ENCODE data around the gene TRIO. TPM values are rescaled to one million over a fixed set of nuclear protein-coding genes. Genes with fewer than 3 reads are reported as not detected.

TRIO gene
- total RNA-seq, 2 experiments from 2014 or later, result 4.1 to 6.5 TPM

DNA sequence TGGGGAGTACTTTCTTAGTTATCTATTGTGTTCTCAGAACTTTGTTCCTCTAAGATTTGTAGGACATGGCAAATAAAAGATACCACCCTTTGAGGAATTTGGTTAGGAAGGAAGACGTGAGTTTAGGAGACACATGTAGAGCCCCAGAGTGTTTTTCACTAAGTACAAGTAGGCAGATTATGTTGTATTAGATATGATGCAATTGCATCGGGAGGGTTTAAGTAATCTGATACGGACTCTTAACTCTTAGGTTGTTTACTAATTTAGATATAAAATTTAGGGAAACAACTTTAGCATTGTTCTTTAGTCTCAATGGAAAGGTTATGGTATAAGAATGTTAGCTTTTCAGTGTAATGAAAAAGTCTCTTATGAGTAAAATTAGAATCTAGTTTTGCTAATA is 84.4 kb downstream of the TRIO start:
- Mint-ChIP-seq H3K4me3 (no peak overlapping the region), H3K27ac (no peak overlapping the region), H3K9me3 (no peaks in the 10 kb centered on the region), H3K36me3 (ENCODE audit: low read depth) (no peaks in the 10 kb centered on the region), H3K4me1 (ENCODE audit: low read depth) (peaks cover 10% of the 10 kb centered on the region), H3K27me3 (no peaks in the 10 kb centered on the region)
- intact Hi-C loops (cut with DNase I, micrococcal nuclease), result no loop called here
- H3K27ac ChIP-seq (ENCODE audit: low read depth in 1 of 2, low read length in 2 of 2), result no peak overlapping the region
- POLR2A ChIA-PET, result no interaction called here
- H3K27me3 ChIP-seq (ENCODE audit: control insufficient read depth in 1 of 2, insufficient read depth in 2 of 2, low read length in 2 of 2), result peaks cover 0 to 4% of the 10 kb centered on the region in 2 experiments
- no peak for DNase-seq
- no peaks in the 10 kb centered on the region for H3K36me3 ChIP-seq (ENCODE audit: insufficient read depth, low read length)
- H3K4me3 ChIP-seq (ENCODE audit: low read length), result no peak overlapping the region
- H3K4me1 ChIP-seq (ENCODE audit: insufficient read depth, low read length), result no peaks in the 10 kb centered on the region
- CTCF ChIA-PET, result no interaction called here
- TF ChIP-seq, protein P1, sequence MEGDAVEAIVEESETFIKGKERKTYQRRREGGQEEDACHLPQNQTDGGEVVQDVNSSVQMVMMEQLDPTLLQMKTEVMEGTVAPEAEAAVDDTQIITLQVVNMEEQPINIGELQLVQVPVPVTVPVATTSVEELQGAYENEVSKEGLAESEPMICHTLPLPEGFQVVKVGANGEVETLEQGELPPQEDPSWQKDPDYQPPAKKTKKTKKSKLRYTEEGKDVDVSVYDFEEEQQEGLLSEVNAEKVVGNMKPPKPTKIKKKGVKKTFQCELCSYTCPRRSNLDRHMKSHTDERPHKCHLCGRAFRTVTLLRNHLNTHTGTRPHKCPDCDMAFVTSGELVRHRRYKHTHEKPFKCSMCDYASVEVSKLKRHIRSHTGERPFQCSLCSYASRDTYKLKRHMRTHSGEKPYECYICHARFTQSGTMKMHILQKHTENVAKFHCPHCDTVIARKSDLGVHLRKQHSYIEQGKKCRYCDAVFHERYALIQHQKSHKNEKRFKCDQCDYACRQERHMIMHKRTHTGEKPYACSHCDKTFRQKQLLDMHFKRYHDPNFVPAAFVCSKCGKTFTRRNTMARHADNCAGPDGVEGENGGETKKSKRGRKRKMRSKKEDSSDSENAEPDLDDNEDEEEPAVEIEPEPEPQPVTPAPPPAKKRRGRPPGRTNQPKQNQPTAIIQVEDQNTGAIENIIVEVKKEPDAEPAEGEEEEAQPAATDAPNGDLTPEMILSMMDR (IDR thresholded peaks at IDR 0.05), result no peak
- ATAC-seq (ENCODE audit: poor library complexity), result no peak
- no peaks in the 10 kb centered on the region for H3K9me3 ChIP-seq (ENCODE audit: control insufficient read depth in 1 of 2, insufficient read depth in 1 of 2, low read length in 2 of 2)

DNA sequence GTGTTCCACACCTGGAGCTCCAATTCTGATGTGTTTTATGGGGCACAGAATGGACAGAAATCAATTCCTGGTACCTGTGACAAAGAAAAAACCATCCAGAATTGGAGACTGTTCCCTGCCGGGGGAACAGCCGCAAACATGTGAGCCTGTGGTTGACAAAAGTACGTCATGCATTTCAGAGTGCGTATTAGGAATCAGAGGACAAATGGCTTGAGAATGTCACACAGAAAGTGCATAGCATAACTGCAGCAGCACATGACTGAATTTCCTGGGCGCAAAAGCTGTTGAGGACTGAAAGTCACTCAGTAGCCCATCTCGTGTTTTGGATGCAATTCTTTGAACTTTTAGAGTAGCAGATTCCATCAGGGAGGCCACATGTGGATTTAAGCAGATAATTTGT is 85.1 kb downstream of the TRIO start:
- H3K4me1 Mint-ChIP-seq (ENCODE audit: low read depth), result peaks cover 6% of the 10 kb centered on the region
- Histone ChIP-seq H3K27me3 (ENCODE audit: control insufficient read depth in 1 of 2, insufficient read depth in 2 of 2, low read length in 2 of 2) (peaks cover 0 to 4% of the 10 kb centered on the region in 2 experiments), H3K4me3 (ENCODE audit: low read length) (no peak overlapping the region), H3K27ac (ENCODE audit: low read depth in 1 of 2, low read length in 2 of 2) (no peak overlapping the region), H3K4me1 (ENCODE audit: insufficient read depth, low read length) (no peaks in the 10 kb centered on the region), H3K36me3 (ENCODE audit: insufficient read depth, low read length) (no peaks in the 10 kb centered on the region), H3K9me3 (ENCODE audit: control insufficient read depth in 1 of 2, insufficient read depth in 1 of 2, low read length in 2 of 2) (no peaks in the 10 kb centered on the region)
- TF ChIP-seq, protein P1 (IDR thresholded peaks at IDR 0.05), result no peak
- DNase-seq (no peak), ATAC-seq (ENCODE audit: poor library complexity) (no peak)
- H3K27me3 Mint-ChIP-seq, result peaks cover 4% of the 10 kb centered on the region
- no peak overlapping the region for H3K27ac Mint-ChIP-seq
- POLR2A ChIA-PET, result no interaction called here
- H3K36me3 Mint-ChIP-seq (ENCODE audit: low read depth), result no peaks in the 10 kb centered on the region
- intact Hi-C loops (cut with DNase I, micrococcal nuclease), result no loop called here
- CTCF ChIA-PET, result no interaction called here
- H3K9me3 Mint-ChIP-seq, result no peaks in the 10 kb centered on the region
- H3K4me3 Mint-ChIP-seq, result no peak overlapping the region

DNA sequence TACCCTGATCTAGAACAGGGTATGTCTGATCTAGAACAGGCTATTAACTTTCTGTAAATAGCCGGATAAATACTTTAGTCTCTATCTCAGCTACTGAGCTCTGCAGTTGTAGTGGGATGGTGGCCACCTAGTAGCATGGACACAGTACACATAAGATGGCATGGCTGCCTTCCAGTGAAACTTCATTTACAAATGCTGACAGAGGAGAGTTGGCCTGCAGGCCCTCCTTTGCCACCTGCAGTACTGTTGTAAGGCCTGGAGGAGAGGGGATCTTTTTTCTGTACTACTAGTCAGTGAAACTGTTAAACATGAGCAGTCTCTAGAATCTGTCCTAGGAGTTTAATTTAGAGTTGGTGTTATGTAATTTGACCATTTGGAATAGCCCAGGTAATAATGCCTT is 86.0 kb downstream of the TRIO start:
- H3K4me1 ChIP-seq (ENCODE audit: insufficient read depth, low read length), result no peaks in the 10 kb centered on the region
- POLR2A ChIA-PET, result no interaction called here
- Mint-ChIP-seq H3K27me3 (peaks cover 6% of the 10 kb centered on the region), H3K4me1 (ENCODE audit: low read depth) (no peaks in the 10 kb centered on the region), H3K36me3 (ENCODE audit: low read depth) (no peaks in the 10 kb centered on the region), H3K4me3 (no peak overlapping the region), H3K27ac (no peak overlapping the region), H3K9me3 (no peaks in the 10 kb centered on the region)
- intact Hi-C loops (cut with DNase I, micrococcal nuclease), result no loop called here
- DNase-seq, result no peak
- no peak overlapping the region for H3K27ac ChIP-seq (ENCODE audit: low read depth in 1 of 2, low read length in 2 of 2)
- CTCF ChIA-PET, result no interaction called here
- H3K9me3 ChIP-seq (ENCODE audit: control insufficient read depth in 1 of 2, insufficient read depth in 1 of 2, low read length in 2 of 2), result no peaks in the 10 kb centered on the region
- TF ChIP-seq, protein P1 (IDR thresholded peaks at IDR 0.05), result no peak
- ATAC-seq (ENCODE audit: poor library complexity), result no peak
- no peaks in the 10 kb centered on the region for H3K27me3 ChIP-seq (ENCODE audit: control insufficient read depth in 1 of 2, insufficient read depth in 2 of 2, low read length in 2 of 2)
- no peak overlapping the region for H3K4me3 ChIP-seq (ENCODE audit: low read length)
- H3K36me3 ChIP-seq (ENCODE audit: insufficient read depth, low read length), result no peaks in the 10 kb centered on the region
